ENCODE results near the gene RAB22A.

GRCh38 chr20:58407966-58408557 lies 98.5 kb downstream of the RAB22A start:
- no peak for TF ChIP-seq CTCF (IDR thresholded peaks at IDR 0.05)
- no peak for TF ChIP-seq POLR2AphosphoS5 (IDR thresholded peaks at IDR 0.05)

Measured in sigmoid colon (tissue), 4 donors.